Adipose tissue (tissue), 3 donors: Measurements from ENCODE around the gene UNCX. TPM values are rescaled to one million over a fixed set of nuclear protein-coding genes. Genes with fewer than 3 reads are reported as not detected.
"Not testable (repeated sequence)": the region's sequence is repeated elsewhere in the genome, so short reads cannot be mapped to it uniquely, and the experiment has no call there.

Experiments used
- H3K27ac ChIP-seq: one replicate; pipeline ENCODE4 v1.5.1; 2013; ENCODE audit warnings: low read depth, low read length
- WGBS, 3 donors: extraction: QIAGEN DNeasy Blood & Tissue Kit; methylation state at CpG; one replicate each; pipeline ENCODE4 v1.1.7; 2013; 5-methylcytosine and 5-hydroxymethylcytosine counted together
- polyA plus RNA-seq, 3 donors: library from polyadenylated mRNA; stranded (reverse); fragments of 200-250 nt; gene quantifications; one replicate each; pipeline ENCODE4 v1.2.3, GENCODE V29; 2013
- donor health status: healthy with polysubstance abuse.
- donor health status: Bipolar disorder and iron deficiency.
- donor health status: healthy.

Gene UNCX
- polyA plus RNA-seq, 3 donors, result not detected

DNA sequence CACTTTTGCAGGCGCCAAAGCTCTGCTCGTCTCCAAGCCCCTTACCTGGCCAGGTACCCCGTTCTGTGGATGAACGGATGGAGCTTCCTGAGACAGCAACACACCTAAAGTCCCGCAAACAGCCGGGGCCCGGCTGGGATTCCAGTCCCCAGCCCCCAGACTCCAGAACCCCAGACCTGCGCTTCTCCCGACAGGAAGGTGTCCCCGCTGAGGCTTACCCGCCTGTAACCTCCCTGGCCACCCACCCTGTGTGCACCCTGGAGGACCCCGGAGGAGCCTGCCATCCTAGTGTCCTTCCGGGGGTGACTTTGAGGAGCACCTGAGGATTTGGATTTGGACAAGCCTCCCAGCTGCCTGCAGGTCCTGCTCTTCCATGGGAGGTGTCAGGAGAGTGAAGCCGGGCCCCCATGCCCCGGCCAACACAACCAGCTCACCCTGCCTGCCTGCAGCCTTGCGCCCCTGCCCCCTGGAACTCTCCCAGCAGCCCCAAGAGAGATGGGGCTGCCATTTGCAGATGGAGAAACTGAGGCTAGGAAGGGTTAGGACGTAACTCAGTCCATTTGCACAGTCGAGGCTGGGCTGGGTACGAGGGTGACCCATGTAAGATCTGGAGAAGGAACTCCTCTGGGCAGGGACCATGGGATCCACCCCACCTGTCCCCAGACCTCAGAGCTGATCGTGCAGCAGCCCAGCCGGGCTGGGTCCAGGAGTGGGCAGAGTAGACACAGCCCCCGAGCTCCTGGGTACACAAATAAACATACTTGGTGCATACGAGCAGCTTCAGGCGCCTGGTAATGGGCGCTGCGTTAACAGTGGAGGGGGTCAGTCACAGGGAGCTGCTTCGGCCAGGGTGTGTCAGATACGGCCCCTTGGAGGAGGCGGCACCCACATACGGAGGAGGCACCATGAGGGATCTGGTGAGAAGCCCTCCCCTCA lies 31.9 kb downstream of the UNCX start:
- no peak overlapping the region for H3K27ac ChIP-seq
- WGBS, 3 donors, result 59 to 71% (median 66%) methylated on average over 29 to 30 of the region's 30 CpGs

GRCh38 chr7:1267016-1267900 lies 34.6 kb downstream of the UNCX start:
- 74 to 81% (median 79%) methylated on average over 28 to 31 of the region's 31 CpGs for WGBS, 3 donors
- H3K27ac ChIP-seq, result no peak overlapping the region

- 64 to 88% (median 86%) methylated on average over 22 to 27 of the region's 27 CpGs for WGBS, 3 donors
These were observed 35.6 kb downstream of the UNCX start for GRCh38 chr7:1268076-1268815.

GRCh38 chr7:1268866-1269265 lies 36.2 kb downstream of the UNCX start:
- 21 to 59% (median 59%) methylated on average over 14 of the region's 14 CpGs for WGBS, 3 donors
- no peak overlapping the region for H3K27ac ChIP-seq

More at GRCh38 chr7:1268076-1268815, 35.6 kb downstream of the UNCX start:
- no peak overlapping the region for H3K27ac ChIP-seq

- 39 to 66% (median 48%) methylated on average over 29 of the region's 29 CpGs for WGBS, 3 donors
- no peak overlapping the region for H3K27ac ChIP-seq
These were observed 36.7 kb downstream of the UNCX start for GRCh38 chr7:1269336-1269890.

GRCh38 chr7:1270181-1270580 lies 37.5 kb downstream of the UNCX start:
- H3K27ac ChIP-seq, result no peak overlapping the region
- 59 to 85% (median 82%) methylated on average over 9 to 12 of the region's 12 CpGs for WGBS, 3 donors

DNA sequence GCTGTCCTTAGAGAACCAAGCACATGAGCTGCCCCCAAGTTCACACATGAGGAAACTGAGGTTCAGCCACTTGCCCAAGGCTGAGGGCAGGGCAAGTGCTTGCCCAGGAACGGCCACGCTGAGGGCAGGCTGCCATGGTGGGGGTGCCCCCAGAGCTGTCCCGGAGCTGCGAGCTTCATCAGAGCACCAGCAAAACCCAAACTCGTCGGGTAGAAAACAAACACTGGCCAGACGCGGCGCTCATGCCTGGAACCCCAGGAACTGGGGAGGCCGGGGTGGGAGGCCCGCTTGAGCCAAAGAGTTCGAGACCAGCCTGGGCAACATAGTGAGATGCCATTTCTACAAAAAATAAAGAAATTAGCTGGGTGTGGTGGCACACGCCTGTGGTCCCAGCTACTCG lies 38.4 kb downstream of the UNCX start:
- H3K27ac ChIP-seq, result no peak overlapping the region
- WGBS, 3 donors, result 88 to 93% (median 91%) methylated on average over 14 of the region's 14 CpGs

DNA sequence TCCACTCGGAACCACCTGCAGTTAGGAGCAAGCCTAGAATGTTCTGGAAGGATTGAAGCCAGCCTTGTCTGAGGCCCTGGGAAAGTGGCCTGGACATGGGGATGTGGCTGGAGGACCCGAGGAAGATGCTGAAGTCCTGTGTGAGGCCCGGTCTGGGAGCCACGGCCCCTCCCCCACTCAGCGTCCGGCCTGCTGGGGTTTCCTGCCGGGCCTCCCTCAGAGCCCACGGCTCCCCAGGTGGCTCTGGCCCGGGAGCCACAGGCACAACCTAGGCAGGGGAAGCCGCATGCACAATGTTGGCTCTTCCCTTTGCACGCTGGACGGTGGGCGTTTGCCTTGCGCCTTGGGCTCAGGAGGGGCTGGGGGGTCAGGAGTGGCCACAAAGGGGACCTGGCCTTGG lies 39.0 kb downstream of the UNCX start:
- 72 to 86% (median 79%) methylated on average over 10 to 14 of the region's 14 CpGs for WGBS, 3 donors
- H3K27ac ChIP-seq, result no peak overlapping the region

GRCh38 chr7:1272136-1272535 lies 39.5 kb downstream of the UNCX start:
- not testable (repeated sequence) for H3K27ac ChIP-seq

DNA sequence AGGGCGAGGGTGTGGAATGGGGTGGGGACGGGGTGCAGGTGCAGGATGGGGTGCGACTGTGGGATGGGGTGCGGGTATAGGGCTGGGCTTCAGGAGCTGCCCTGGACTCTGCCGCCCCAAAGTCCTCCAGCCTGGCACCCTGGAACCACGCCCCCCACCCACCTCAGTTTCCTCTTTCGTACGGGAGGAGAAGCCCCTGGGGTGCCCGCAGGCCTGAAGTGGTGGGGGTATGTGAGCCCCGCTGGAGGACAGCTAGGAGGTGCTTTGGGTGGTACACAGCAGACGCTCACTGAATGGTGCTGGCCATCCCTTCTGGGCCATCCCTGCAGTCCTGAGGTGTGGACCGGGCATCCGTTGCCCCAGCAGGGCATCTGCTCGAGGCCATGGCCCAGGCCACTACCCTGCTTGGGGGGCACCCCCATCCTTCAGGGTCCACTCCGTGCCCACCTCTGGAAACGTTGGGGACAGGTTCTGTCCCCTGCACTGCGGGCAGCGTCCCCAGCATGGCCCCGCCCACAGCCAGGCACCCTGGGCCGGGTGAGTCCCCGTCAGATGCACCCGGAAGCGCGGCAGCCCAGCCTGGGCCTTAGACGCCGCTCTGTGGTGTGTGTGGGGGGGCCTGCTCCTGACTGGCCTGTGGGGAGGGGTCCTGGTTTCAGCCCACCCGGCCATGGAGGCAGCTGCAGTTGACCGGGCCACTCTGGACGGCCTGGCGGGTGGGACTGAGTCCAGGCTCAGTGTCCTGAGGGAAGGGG lies 41.6 kb downstream of the UNCX start:
- no peak overlapping the region for H3K27ac ChIP-seq
- 72 to 80% (median 74%) methylated on average over 28 to 30 of the region's 30 CpGs for WGBS, 3 donors

DNA sequence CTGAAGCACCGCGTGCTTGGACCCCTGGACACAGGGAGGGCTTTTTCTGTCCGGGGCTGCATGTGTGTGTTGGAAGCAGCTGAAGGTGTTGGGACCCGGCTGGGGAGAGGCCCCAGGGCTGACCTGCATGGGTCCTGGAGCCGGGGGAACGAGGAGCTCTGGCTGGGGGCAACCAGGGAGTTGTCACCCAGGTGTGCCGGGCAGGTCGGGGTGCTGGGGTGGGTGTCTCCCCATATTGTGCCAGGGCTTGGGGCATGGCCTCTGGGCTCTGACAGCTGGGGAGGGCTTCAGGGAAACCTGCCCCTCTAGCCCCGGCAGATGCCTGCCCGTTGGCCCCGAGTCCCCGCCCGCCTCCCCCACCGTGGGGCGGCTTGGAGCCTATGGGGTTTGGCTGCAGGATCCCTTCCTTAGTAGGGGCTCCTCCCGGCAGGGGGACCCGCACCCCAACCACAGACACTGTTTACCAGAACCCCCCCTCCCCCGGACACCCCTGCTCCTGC lies 42.3 kb downstream of the UNCX start:
- WGBS, 3 donors, result 68 to 79% (median 76%) methylated on average over 18 of the region's 18 CpGs
- no peak overlapping the region for H3K27ac ChIP-seq

- no peak overlapping the region for H3K27ac ChIP-seq
- WGBS, 3 donors, result 57 to 80% (median 77%) methylated on average over 61 of the region's 61 CpGs
These were observed 43.0 kb downstream of the UNCX start for GRCh38 chr7:1275451-1276381.

DNA sequence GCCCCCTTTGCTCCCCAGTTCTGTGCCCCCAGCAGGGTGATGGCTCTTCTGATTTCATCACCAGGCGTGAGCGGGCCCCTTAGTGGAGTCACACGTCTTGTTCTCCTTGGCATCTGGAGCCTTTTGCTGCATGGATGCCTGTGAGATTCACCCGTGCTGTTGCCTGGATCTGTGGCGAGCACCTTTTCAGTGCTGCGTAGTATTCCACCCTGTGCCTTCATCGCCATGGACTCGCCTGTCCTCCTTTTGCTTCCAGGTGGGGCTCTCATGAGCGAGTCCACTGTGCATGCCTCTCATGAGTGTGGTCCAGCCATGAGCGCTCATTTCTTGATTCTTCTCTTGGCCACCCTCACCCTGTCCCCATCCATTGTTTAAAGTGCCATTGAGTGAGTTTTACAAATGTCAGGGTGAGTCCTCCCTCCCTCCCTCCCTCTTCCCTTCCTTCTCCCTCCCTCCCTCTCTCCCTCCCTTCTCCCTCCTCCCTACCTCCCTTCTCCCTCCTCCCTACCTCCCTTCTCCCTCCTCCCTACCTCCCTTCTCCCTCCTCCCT lies 44.0 kb downstream of the UNCX start:
- WGBS, 3 donors, result 89 to 96% (median 95%) methylated on average over 10 of the region's 10 CpGs
- no peak overlapping the region for H3K27ac ChIP-seq

- no peak overlapping the region for H3K27ac ChIP-seq
- 80 to 94% (median 88%) methylated on average over 10 of the region's 10 CpGs for WGBS, 3 donors
These were observed 45.9 kb downstream of the UNCX start for GRCh38 chr7:1278543-1278942.

GRCh38 chr7:1279041-1279440 lies 46.4 kb downstream of the UNCX start:
- no peak overlapping the region for H3K27ac ChIP-seq
- 80 to 88% (median 84%) methylated on average over 16 of the region's 16 CpGs for WGBS, 3 donors

GRCh38 chr7:1279895-1280294 lies 47.2 kb downstream of the UNCX start:
- H3K27ac ChIP-seq, result not testable (repeated sequence)
- WGBS, 3 donors, result 56 to 76% (median 67%) methylated on average over 3 to 4 of the region's 4 CpGs
